Loucy (cell line): ENCODE measurements around the gene NEK4.

ENCODE experiments used
- H2AFZ ChIP-seq: fragments of 200-600 bp; sonication (generic); 2 replicates; pipeline ENCODE4 v1.6.0; 2016; ENCODE audit warnings: antibody characterized with exemption, mild to moderate bottlenecking, low read length, moderate library complexity
- H3F3A ChIP-seq: fragments of 200-600 bp; 2 replicates; pipeline ENCODE4 v1.6.0; 2016; ENCODE audit warnings: antibody characterized with exemption, low read depth, mild to moderate bottlenecking
- H3K27me3 ChIP-seq: fragments of 200-600 bp; sonication (generic); 2 replicates; pipeline ENCODE4 v1.6.1; 2014; ENCODE audit warnings: low read length, mild to moderate bottlenecking; ENCODE audit not compliant: insufficient read depth, poor library complexity, severe bottlenecking
- H3K36me3 ChIP-seq: fragments of 200-600 bp; sonication (generic); 2 replicates; pipeline ENCODE4 v1.6.1; 2016; ENCODE audit warnings: low read length; ENCODE audit not compliant: insufficient read depth
- H3K4me1 ChIP-seq: fragments of 200-600 bp; sonication (generic); 2 replicates; pipeline ENCODE4 v1.5.1; 2014; ENCODE audit warnings: low read length, mild to moderate bottlenecking; ENCODE audit not compliant: insufficient read depth, poor library complexity, severe bottlenecking
- H3K4me2 ChIP-seq: fragments of 200-600 bp; sonication (generic); 2 replicates; pipeline ENCODE4 v1.6.0; 2014; ENCODE audit warnings: antibody characterized with exemption, low read length, low read depth, mild to moderate bottlenecking; ENCODE audit not compliant: poor library complexity, severe bottlenecking
- H3K4me3 ChIP-seq: fragments of 200-600 bp; sonication (generic); 2 replicates; pipeline ENCODE4 v1.5.1; 2014; ENCODE audit warnings: low read length, mild to moderate bottlenecking, mixed read lengths; ENCODE audit not compliant: poor library complexity, severe bottlenecking
- H3K79me2 ChIP-seq: fragments of 200-600 bp; sonication (generic); 2 replicates; pipeline ENCODE4 v1.6.1; 2014; ENCODE audit warnings: low read length; ENCODE audit not compliant: insufficient read depth
- H3K9ac ChIP-seq: fragments of 200-600 bp; sonication (generic); 2 replicates; pipeline ENCODE4 v1.6.0; 2014; ENCODE audit warnings: mild to moderate bottlenecking, low read depth, low read length, moderate library complexity; ENCODE audit not compliant: poor library complexity, severe bottlenecking
- H3K9me2 ChIP-seq: fragments of 200-600 bp; sonication (generic); replicated peaks from 2 replicates; pipeline ENCODE4 v1.6.1; 2016; ENCODE audit warnings: low read depth, low read length, mixed read lengths
- H3K9me3 ChIP-seq: fragments of 200-600 bp; sonication (generic); 2 replicates; pipeline ENCODE4 v1.6.1; 2014; ENCODE audit warnings: mild to moderate bottlenecking, antibody characterized with exemption, low read length, low read depth; ENCODE audit not compliant: insufficient read depth
- H4K20me1 ChIP-seq: fragments of 200-600 bp; sonication (generic); 2 replicates; pipeline ENCODE4 v1.6.0; 2014; ENCODE audit warnings: antibody characterized with exemption, low read length, mild to moderate bottlenecking; ENCODE audit not compliant: insufficient read depth, poor library complexity, severe bottlenecking
- EZH2phosphoT487 ChIP-seq: fragments of 200-600 bp; IDR thresholded peaks from 2 replicates; pipeline ENCODE4 v1.6.1; 2018; ENCODE audit warnings: antibody characterized with exemption, mild to moderate bottlenecking, moderate library complexity, borderline replicate concordance
- TF ChIP-seq, protein P1 (sequence below): fragments of 200-600 bp; sonication (generic); conservative IDR thresholded peaks from 2 replicates; pipeline ENCODE4 v1.5.1; 2014; ENCODE audit warnings: mild to moderate bottlenecking, antibody characterized with exemption, low read length

The NEK4 gene

DNA sequence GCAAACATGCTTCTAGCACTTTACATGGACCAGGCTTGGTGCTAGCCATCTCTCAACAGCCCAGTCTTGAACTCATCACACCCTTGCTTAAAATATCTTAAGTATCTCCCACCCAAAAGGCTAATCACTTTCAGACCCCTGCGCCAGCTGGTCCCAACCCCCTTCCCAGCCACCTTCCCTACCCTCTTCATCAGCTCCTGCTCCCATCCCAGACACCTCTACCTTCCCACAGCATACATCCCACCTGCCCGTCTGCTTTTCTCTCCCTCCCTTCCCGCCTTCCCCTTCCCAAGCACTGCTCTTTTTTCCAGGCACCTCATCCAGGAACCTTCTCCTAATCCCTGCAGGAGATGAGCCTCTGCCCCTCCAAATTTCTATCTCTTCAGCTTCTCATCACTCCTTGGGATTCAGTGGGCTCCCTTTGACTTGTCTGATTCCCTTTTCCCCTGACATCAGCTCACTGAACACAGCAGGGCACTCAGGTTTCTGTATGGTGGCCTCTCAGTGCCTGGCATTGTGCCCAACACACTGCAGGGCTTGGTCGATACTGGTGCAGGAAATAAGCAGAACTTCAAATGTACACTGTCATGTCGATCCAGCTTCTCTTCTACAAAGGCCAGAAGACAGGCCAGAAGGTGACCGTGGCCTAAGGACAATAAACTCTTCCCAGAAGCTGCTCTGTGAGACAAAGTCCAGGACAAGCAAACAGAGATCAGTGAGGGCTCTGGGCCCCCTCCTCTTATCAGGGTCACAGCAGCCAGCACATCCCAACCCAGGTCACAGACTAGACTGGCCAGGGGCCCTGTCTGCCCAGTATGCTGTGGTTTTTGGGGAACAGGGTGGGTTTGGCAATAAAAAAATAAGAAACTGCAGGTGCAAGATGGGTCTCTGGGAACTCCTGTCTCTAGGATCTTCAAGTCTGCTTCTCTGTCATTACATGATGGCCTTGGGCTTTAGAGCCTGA is 4.4 kb upstream of the NEK4 start:
- Histone ChIP-seq H3K9me2 (no peaks in the 10 kb centered on the region), H3K4me2 (no peak overlapping the region), H4K20me1 (no peaks in the 10 kb centered on the region), H3K27me3 (no peaks in the 10 kb centered on the region), H3K9me3 (no peaks in the 10 kb centered on the region), H3F3A (no peaks in the 10 kb centered on the region), H2AFZ (peak overlapping the region; percentile 13; the same call in 1 of the 2 replicates), H3K4me3 (no peak overlapping the region), H3K36me3 (no peaks in the 10 kb centered on the region), H3K4me1 (peaks cover 4% of the 10 kb centered on the region), H3K9ac (no peak overlapping the region), H3K79me2 (peaks cover 4% of the 10 kb centered on the region; the same call in 1 of the 2 replicates)
- no peak for TF ChIP-seq EZH2phosphoT487
- TF ChIP-seq, protein P1, sequence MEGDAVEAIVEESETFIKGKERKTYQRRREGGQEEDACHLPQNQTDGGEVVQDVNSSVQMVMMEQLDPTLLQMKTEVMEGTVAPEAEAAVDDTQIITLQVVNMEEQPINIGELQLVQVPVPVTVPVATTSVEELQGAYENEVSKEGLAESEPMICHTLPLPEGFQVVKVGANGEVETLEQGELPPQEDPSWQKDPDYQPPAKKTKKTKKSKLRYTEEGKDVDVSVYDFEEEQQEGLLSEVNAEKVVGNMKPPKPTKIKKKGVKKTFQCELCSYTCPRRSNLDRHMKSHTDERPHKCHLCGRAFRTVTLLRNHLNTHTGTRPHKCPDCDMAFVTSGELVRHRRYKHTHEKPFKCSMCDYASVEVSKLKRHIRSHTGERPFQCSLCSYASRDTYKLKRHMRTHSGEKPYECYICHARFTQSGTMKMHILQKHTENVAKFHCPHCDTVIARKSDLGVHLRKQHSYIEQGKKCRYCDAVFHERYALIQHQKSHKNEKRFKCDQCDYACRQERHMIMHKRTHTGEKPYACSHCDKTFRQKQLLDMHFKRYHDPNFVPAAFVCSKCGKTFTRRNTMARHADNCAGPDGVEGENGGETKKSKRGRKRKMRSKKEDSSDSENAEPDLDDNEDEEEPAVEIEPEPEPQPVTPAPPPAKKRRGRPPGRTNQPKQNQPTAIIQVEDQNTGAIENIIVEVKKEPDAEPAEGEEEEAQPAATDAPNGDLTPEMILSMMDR, result no peak

DNA sequence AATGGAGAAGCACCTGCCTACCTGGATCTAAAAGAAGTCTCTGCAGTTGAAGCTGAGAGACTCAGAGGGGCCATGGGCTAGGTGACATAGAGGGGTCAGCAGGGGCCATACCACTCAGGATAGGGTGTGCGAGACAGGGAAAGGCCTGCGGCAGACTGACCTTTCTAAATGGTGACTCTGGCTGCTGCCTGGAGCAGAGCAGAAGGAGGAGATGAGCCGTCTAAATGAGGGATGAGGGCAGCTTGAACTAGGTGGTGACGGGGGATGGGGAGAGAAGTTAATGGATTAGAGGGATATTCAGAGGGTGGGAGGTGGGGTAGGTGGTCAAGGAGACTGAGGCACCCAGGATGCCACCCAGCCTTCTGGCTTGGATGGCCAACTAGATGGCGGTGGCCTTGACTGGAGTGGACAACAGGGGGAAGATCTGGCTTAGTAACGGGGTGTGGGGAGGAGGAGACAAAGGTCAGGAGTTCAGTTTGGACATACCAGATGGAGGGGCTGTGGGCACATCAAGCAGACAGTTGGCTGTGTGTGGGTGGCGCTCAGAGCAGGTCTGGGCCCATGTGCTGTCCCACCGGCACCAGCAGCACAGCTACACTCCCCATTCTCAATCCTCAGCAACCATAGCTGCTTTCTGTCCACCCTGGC is 3.5 kb upstream of the NEK4 start:
- TF ChIP-seq, protein P1, result no peak
- TF ChIP-seq EZH2phosphoT487, result no peak
- H3K36me3 ChIP-seq, result no peaks in the 10 kb centered on the region
- no peaks in the 10 kb centered on the region for H4K20me1 ChIP-seq
- no peaks in the 10 kb centered on the region for H3K27me3 ChIP-seq
- no peak overlapping the region for H3K4me2 ChIP-seq
- H3F3A ChIP-seq, result no peaks in the 10 kb centered on the region
- no peaks in the 10 kb centered on the region for H3K9me3 ChIP-seq
- no peak overlapping the region for H2AFZ ChIP-seq
- H3K9me2 ChIP-seq, result no peaks in the 10 kb centered on the region
- H3K4me3 ChIP-seq, result no peak overlapping the region
- H3K79me2 ChIP-seq, result peaks cover 14% of the 10 kb centered on the region; the same call in 1 of the 2 replicates
- no peak overlapping the region for H3K9ac ChIP-seq
- peaks cover 14% of the 10 kb centered on the region for H3K4me1 ChIP-seq

DNA sequence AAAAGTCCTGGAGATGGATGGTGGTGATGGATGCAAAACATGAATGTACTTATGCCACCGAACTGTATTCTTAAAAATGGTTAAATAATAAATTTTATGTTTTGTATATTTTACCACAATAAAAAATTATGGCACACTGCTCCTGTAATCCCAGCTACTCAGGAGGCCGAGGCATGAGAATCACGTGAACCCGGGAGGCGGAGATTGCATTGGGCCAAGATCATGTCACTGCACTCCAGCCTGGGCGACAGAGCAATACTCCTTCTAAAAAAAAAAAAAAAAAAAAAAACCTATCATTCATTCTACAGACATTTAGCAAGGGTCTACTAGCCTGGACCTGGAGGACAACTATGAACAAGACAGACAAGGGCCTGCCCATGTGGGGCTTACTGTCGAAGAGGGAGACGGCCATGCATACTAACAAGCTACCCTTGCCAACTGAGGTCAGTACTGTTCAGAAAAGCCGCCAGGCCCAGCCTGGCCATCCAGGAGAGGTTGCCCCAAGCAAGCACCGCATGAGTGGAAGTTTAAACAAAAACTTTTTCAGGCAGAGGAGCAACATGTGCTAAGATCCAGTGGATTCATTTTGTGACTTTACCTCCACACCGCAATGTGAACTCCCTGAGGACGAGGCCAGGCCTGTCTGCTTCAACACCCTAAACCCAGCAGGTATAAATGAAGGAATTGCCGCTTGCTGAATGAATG is 2.8 kb upstream of the NEK4 start:
- Histone ChIP-seq H3K9ac (no peak overlapping the region), H4K20me1 (no peaks in the 10 kb centered on the region), H3F3A (no peaks in the 10 kb centered on the region), H2AFZ (no peak overlapping the region), H3K9me3 (no peaks in the 10 kb centered on the region), H3K4me3 (no peak overlapping the region), H3K4me1 (peaks cover 14% of the 10 kb centered on the region), H3K4me2 (no peak overlapping the region), H3K27me3 (no peaks in the 10 kb centered on the region), H3K79me2 (peaks cover 17% of the 10 kb centered on the region; the same call in 1 of the 2 replicates), H3K36me3 (no peaks in the 10 kb centered on the region), H3K9me2 (no peaks in the 10 kb centered on the region)
- TF ChIP-seq, protein P1, result no peak
- TF ChIP-seq EZH2phosphoT487, result no peak
